Dermis microvascular lymphatic vessel endothelial cell (primary cell): Measurements from ENCODE around the gene PPP4R1. TPM values are rescaled to one million over a fixed set of nuclear protein-coding genes. Genes with fewer than 3 reads are reported as not detected.

Experiments used
- DNase-seq, 2 donors: peaks; one replicate each; pipeline versions ENCODE4 v3.0.0 to v3.0.0-alpha.2; 2010; ENCODE audit warnings: low read depth in 2 of 2
- total RNA-seq: library from RNA; depleted of rRNA; stranded (reverse); fragments of >200 nt; gene quantifications from 2 replicates; pipeline ENCODE4 v1.2.1, GENCODE V29; 2014

Gene PPP4R1
- total RNA-seq, 1 donor from 2014 or later = 99.0 TPM

DNA sequence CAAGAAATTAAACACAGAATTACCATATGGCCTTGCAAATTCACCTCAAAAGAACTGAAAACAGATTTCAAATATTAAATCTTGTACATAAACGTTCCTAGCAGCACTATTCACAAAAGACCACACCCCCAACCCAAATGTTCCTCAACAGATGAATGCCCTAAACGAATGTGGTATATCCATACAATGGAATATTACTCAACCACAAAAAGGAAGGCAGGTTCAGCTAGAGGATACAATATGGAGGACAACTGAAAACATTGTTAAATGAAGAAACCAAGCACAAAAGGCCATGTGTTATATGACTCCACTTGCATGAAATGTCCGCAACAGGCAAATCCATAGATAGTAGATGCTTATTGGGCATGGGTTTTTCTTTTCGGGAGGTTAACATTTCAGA lies 61.7 kb downstream of the PPP4R1 start:
- DNase-seq = no peak

DNA sequence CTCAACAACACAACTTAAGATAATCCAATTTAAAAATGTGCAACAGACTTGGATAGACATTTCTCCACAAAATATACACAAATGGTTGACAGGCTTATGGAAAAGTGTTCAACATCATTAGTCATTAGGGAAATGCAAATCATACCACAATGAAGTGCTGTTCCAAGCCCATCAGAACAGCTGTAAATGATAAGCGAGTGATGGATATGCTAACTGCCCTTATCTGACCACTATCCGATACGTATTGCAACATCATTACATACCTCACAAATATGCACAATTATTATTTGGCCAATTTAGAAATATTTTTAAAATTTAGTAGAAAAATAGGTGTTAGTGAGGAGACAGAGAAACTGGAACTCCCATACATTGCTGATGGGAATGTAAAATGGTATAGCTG lies 62.2 kb downstream of the PPP4R1 start:
- DNase-seq = no peak

DNA sequence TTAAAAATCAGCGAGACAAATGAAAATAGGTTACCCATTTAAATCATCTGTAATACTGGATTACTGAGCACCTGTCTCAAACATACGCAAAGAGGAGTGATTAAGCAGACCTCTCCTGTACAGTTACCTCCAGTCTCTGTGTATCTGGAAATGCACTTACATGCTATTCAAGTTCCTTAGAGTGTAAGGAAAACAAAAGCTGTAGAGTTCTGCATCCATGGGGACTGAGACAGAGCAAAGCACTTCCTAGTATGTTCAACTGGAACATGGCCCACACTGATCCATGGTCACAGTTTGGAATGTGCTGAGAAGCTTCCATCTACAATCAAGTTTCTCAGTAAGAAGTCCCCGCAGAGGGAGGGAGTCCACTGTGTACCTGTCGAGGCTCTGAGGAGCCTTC lies 63.9 kb downstream of the PPP4R1 start:
- no peak for DNase-seq

DNA sequence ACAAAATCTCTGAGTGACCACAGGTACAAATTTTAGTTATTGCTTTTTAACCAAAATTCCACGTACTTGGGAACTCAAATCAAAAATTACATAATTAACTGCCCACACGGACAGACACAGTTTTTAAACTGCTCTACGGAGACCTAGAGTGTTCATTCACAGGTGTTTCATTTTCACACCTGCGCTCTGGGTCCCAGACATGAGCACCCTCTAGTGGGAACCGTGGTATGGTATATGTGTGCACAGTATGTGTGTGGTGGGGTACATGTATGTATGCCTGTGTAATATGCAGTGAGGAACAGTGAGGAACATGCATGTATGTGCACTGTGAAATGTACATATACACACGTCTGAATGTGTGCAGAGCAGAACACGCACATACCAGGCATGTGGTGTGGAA lies 65.0 kb downstream of the PPP4R1 start:
- DNase-seq = no peak

DNA sequence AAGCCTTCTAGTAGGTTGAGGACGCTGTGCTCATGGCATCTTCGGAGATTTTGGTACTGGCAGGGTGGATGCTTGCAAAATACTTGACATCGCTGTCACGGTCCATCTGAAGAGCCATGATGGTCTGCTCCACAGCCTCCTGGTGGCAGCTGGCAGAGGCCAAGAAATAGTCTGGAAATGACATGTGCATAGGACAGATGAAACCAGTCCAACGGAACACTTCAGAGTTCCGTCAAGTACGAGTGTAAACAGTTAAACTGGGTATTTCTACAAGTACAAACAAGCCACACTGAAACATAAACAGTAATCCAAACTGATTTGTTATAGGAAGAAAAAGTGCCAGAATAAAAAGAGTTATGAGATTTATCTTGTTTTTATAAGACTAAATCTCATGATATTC lies 66.6 kb downstream of the PPP4R1 start:
- no peak for DNase-seq

- DNase-seq = no peak
These were observed 67.9 kb downstream of the PPP4R1 start for GRCh38 chr18:9546468-9546867.

GRCh38 chr18:9545029-9545428 lies 69.3 kb downstream of the PPP4R1 start:
- DNase-seq = no peak

DNA sequence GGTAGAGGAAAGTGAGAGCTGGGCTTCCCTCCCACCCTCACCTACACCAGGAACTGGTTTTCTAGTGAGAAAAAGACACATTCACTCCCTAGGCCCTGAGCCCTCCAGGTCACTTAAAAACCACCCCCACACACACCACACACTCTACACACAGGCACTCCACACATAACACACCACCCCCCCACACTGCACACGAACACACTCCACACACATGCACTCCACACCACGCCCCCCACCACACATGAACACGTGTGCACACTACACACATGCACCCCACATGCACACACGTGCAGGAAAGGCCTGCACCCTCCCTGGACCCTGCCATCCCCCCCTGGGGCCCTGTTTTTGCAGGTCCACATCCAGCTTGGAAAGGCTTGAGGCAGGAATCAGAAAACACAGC lies 71.4 kb downstream of the PPP4R1 start:
- DNase-seq = no peak

- no peak for DNase-seq
These were observed 74.4 kb downstream of the PPP4R1 start for GRCh38 chr18:9539938-9540337.

DNA sequence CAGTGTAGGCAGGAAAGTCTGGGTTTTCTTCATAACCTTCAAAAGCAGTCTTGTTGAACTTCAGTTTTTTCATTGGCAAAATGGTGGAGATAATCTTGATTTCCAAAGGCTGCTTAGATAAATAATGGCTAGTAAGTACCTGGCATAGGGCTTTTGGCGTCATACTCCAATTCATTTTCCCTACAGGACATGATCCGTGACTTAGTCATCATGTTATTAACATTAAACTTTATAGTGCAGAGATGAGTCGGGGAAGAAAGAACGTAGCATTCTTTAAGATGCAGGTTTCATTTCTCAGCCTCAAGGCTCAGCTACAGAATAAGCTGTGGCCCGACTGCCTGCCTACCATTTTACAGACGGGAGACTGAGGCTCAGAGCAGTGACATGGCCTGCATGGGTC lies 75.1 kb downstream of the PPP4R1 start:
- DNase-seq = peak in 1 of 2 donors; percentile 64

GRCh38 chr18:9537677-9538076 lies 76.7 kb downstream of the PPP4R1 start:
- no peak for DNase-seq

DNA sequence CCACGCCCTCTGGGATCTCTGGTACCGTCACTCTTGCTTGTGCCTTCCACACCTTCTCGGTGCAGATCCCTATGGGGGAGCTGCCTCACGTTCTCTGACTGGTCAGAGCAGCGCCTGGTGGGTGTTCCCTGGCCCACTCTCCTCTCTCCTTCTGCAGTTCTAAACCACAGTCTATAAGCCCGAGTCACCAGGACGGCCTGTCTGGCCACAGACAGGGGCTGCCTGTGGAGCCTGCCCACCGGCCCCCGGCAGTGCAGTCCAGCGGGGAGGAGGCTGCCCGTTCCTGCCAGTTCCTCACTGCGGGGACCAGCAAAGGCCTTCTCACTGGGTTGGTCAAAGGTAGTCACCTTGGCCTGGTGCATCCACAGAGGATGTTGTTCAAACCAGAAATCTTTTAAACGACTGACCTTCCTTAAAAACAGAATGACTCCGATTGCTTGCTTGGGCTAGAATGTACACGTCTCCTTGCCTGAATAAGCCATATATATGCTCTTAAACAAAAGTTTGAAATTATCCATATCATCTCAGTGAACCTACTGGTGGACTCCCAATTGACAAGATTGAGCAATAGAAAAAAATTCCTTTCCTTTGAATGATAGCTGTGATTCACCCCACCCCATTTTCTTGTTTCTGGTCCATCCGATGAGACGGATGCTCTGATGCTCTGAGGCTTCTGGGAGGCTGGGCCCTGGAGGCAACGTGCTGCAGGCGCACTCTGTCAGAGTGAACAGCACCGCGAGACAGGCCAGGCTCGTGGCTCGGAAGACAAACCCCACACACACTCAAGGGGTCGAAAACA lies 77.8 kb downstream of the PPP4R1 start:
- DNase-seq = no peak

GRCh38 chr18:9535430-9535991 lies 78.8 kb downstream of the PPP4R1 start:
- DNase-seq = no peak

DNA sequence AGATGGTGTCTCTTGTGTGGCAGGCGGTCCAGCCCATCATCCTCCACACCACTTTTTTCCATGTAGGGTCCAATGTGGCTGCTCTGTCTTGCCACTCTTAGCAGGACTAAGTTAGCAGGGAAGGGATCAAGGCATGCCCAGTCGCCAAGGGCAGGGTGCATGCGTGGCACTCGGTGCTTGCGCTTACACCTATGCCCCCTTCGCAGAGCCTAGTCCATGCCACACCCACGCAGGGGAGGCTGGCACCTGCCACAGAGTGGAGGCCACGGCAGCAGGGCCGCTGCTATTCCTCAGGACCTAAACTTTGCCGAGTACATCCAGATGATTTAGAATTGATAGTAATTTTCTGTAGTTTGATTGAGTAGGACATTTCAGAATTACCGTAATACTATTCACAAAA lies 79.5 kb downstream of the PPP4R1 start:
- no peak for DNase-seq

DNA sequence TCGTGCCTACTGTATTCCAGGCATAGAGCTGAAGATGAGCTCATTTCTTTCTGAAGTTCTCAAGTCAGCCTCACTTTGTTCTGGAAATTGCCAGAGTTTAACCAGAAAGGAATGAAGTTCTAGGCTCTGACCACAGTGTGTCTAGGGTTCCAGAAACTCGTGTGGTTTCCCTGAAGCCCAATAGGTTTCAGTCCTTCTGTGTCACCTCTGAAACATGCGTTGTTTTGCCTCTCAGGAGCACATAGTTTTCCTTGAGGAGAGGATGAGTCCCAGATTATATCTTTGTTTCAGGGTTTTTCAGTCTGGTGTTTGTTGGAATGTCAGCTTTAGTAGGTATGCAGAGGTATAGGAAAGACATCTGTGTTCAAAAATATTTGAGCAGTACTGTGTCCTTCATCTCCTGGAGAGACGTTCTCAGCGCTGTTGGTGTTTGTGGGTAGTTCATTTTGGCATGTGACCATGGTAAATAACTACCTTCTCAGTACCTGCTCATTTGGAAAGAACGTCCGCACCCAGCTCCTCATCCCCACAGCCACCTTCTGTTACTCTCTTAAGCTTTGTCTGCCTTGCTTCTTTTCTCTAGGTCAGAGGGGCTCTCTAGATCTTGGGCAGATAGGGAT lies 82.5 kb downstream of the PPP4R1 start:
- DNase-seq = no peak

DNA sequence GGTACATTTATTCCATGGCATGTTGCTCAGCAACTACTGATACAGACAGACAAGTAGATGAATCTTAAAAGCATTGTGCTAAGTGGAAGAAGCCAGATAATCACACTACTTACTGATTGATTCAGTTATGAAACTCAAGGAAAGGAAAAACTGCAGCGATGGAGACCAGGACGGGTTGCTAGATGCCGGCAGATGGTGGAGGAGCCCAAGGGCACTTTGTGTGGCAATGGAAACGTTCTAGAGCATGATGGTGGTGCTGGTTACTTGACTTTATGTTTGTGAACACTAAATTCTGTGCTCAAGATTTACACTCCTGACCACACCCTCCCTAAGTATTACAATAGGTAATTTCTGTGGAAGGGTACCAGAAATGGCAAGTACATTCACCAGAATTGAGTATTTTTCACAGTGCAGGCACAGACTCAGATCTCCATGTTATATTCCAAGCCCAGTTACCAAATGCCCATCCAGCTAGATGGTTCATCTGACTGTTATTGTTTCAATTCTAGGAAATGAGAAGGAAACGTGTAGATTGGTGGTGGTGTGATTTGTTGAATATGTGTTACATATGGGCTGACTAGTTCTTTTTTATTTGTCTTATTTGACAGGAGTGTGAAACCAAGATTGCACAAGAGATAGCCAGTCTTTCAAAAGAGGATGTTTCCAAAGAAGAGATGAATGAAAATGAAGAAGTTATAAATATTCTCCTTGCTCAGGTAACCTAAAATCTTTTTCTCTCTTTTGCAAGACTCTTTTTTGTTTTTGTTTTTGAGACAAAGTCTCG lies 83.9 kb downstream of the PPP4R1 start:
- DNase-seq = no peak

GRCh38 chr18:9526458-9526857 lies 87.9 kb downstream of the PPP4R1 start:
- DNase-seq = no peak

DNA sequence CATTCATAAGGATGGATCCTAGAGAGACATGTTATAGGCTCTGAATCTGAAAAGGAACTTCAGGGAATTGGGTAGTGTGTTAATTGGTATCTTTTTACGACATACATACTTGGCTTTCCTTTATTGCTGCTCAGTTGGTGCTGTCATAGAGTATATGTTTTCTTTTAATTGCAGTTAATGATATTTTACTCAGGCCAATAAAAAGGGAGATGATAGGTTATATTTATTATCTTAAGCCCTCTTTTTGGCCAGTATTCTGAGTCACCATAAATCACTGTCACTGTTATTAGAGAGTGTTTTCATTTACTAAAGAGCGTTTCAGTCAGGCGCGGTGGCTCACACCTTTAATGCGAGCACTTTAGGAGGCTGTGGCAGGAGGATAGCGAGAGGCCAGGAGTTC lies 91.4 kb downstream of the PPP4R1 start:
- DNase-seq = no peak

GRCh38 chr18:9521770-9522169 lies 92.6 kb downstream of the PPP4R1 start:
- DNase-seq = no peak

DNA sequence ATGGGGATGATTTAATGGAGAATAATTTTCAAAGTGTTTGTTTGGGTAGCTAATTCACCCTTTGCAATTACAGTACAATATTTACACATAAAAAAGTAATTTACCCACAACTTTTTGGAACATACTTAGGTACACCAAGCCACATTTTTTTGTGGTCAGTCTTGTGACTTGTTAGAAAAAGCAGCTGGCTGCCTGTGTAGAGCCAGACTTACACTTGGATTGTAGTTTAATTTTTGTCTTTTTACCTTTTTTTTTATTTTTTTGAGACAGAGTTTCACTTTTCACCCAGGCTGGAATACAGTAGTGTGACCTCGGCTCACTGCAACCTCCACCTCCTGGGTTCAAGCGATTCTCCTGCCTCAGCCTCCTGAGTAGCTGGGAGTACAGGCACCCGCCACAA lies 93.7 kb downstream of the PPP4R1 start:
- DNase-seq = no peak

- DNase-seq = no peak
These were observed 95.0 kb downstream of the PPP4R1 start for GRCh38 chr18:9519399-9519798.

- DNase-seq = no peak
These were observed 96.5 kb downstream of the PPP4R1 start for GRCh38 chr18:9517869-9518268.
